CD14-positive monocyte (primary cell): ENCODE results near the gene C5orf58. TPM values are rescaled to one million over a fixed set of nuclear protein-coding genes. Genes with fewer than 3 reads are reported as not detected.

Experiments
- DNase-seq, 3 donors: peaks; one replicate each; pipeline ENCODE4 v3.0.0-alpha.2; 2011 to 2022
- H2AFZ ChIP-seq: 2 replicates; pipeline ENCODE4 v1.6.0; 2012; ENCODE audit warnings: mild to moderate bottlenecking, low read depth, low read length, inconsistent platforms; ENCODE audit not compliant: insufficient read depth, poor library complexity, severe bottlenecking
- H3K27ac ChIP-seq, 2 donors: 1 replicate in 1 of 2; 2 replicates in 1 of 2; pipeline ENCODE4 v1.5.1; 2012 to 2013; ENCODE audit warnings: low read length in 2 of 2, control low read depth in 1 of 2, inconsistent platforms in 1 of 2, low read depth in 1 of 2, mild to moderate bottlenecking in 1 of 2
- H3K27me3 ChIP-seq, 2 donors: one replicate each; pipeline versions ENCODE4 v1.6.0 to v1.6.1; 2011 to 2013; ENCODE audit warnings: low read length in 2 of 2; ENCODE audit not compliant: control insufficient read depth in 2 of 2, insufficient read depth in 2 of 2
- H3K36me3 ChIP-seq, 2 donors: replicated peaks in 1 of 2; 1 replicate in 1 of 2; 2 replicates in 1 of 2; pipeline versions ENCODE4 v1.5.1 to v1.6.1; 2012 to 2013; ENCODE audit warnings: low read length in 2 of 2, control low read depth in 1 of 2, inconsistent platforms in 1 of 2, mild to moderate bottlenecking in 1 of 2; ENCODE audit not compliant: insufficient read depth in 2 of 2, control insufficient read depth in 1 of 2
- H3K4me1 ChIP-seq, 2 donors: 1 replicate in 1 of 2; 2 replicates in 1 of 2; pipeline versions ENCODE4 v1.5.1 to v1.6.1; 2012 to 2013; ENCODE audit warnings: low read length in 2 of 2, control low read depth in 1 of 2, inconsistent platforms in 1 of 2, mild to moderate bottlenecking in 1 of 2, moderate library complexity in 1 of 2; ENCODE audit not compliant: insufficient read depth in 2 of 2, control insufficient read depth in 1 of 2
- H3K4me2 ChIP-seq: replicated peaks from 2 replicates; pipeline ENCODE3; 2012; ENCODE audit warnings: low read length, moderate library complexity, mild to moderate bottlenecking; ENCODE audit not compliant: poor library complexity, severe bottlenecking; ENCODE audit errors: extremely low read depth
- H3K4me3 ChIP-seq, 3 experiments: fragments of 200-600 bp in 1 of 3; sonication (generic) in 1 of 3; replicated peaks in 1 of 3; 1 replicate in 2 of 3; 2 replicates in 1 of 3; pipeline ENCODE4 v1.5.1; 2011 to 2013; ENCODE audit warnings: low read length in 3 of 3, mild to moderate bottlenecking in 3 of 3, control low read depth in 2 of 3, low read depth in 2 of 3, inconsistent platforms in 1 of 3, moderate library complexity in 1 of 3
- H3K79me2 ChIP-seq: 2 replicates; pipeline ENCODE4 v1.6.0; 2012; ENCODE audit warnings: mild to moderate bottlenecking, control low read depth, inconsistent platforms, low read length, moderate library complexity; ENCODE audit not compliant: insufficient read depth
- H3K9ac ChIP-seq: 2 replicates; pipeline ENCODE4 v1.6.0; 2017; ENCODE audit warnings: low read length, mild to moderate bottlenecking; ENCODE audit not compliant: insufficient read depth, poor library complexity, severe bottlenecking
- H3K9me3 ChIP-seq, 2 donors: replicated peaks in 1 of 2; 1 replicate in 1 of 2; 2 replicates in 1 of 2; pipeline versions ENCODE4 v1.5.1 to v1.6.1; 2012 to 2013; ENCODE audit warnings: low read length in 2 of 2, control low read depth in 1 of 2; ENCODE audit not compliant: control insufficient read depth in 1 of 2, insufficient read depth in 1 of 2
- H4K20me1 ChIP-seq: 2 replicates; pipeline ENCODE4 v1.6.0; 2012; ENCODE audit warnings: mild to moderate bottlenecking, low read length, control low read depth, moderate library complexity; ENCODE audit not compliant: insufficient read depth
- H3K27ac Mint-ChIP-seq, 7 donors: one replicate each; pipeline ENCODE4 v1.8.0; 2020; ENCODE audit warnings: mild to moderate bottlenecking in 7 of 7, mixed read lengths in 7 of 7, moderate library complexity in 6 of 7, inconsistent platforms in 2 of 7
- H3K27me3 Mint-ChIP-seq, 3 donors: one replicate each; pipeline ENCODE4 v1.8.0; 2021 to 2022; ENCODE audit warnings: low read depth in 3 of 3, mild to moderate bottlenecking in 3 of 3, mixed read lengths in 3 of 3, moderate library complexity in 3 of 3, inconsistent platforms in 1 of 3
- H3K36me3 Mint-ChIP-seq, 2 donors: one replicate each; pipeline ENCODE4 v1.8.0; 2020; ENCODE audit warnings: mixed read lengths in 2 of 2, inconsistent platforms in 1 of 2, mild to moderate bottlenecking in 1 of 2
- H3K4me1 Mint-ChIP-seq: one replicate; pipeline ENCODE4 v1.8.0; 2020; ENCODE audit warnings: mild to moderate bottlenecking, mixed read lengths
- H3K4me3 Mint-ChIP-seq, 2 donors: one replicate each; pipeline ENCODE4 v1.8.0; 2020; ENCODE audit warnings: mild to moderate bottlenecking in 2 of 2, mixed read lengths in 2 of 2, moderate library complexity in 1 of 2
- H3K9me3 Mint-ChIP-seq, 7 donors: one replicate each; pipeline ENCODE4 v1.8.0; 2020 to 2022; ENCODE audit warnings: mixed read lengths in 7 of 7, mild to moderate bottlenecking in 6 of 7, moderate library complexity in 6 of 7, inconsistent platforms in 2 of 7
- WGBS: methylation state at CpG from one replicate; pipeline ENCODE4 v1.1.5; 2013; ENCODE audit warnings: missing lambda C conversion rate; ENCODE audit not compliant: insufficient coverage; 5-methylcytosine and 5-hydroxymethylcytosine counted together
- intact Hi-C, 2 donors: fragments of 100-400 bp; cut with micrococcal nuclease; formaldehyde crosslinking; loops; one replicate each; pipeline versions ENCODE4 v1.15.0 to v1.15.1; 2023
- polyA plus RNA-seq, 3 donors: library from polyadenylated mRNA; depleted of rRNA in 1 of 3; unstranded in 2 of 3; stranded (reverse) in 1 of 3; fragments of 300-500 nt in 2 of 3; fragments of >200 nt in 1 of 3; fragmentation: Illumina TruSeq in 2 of 3; gene quantifications; 1 replicate in 2 of 3; 2 replicates in 1 of 3; pipeline ENCODE4 v1.2.3, GENCODE V29; 2012 to 2021
- TF ChIP-seq, protein P1 (sequence below): fragments of 200-600 bp; IDR thresholded peaks from one replicate; pipeline ENCODE4 v1.8.0; 2022; ENCODE audit warnings: antibody characterized with exemption, mild to moderate bottlenecking

C5orf58 gene
- polyA plus RNA-seq, 3 donors = 0.46 TPM; not detected in 2

DNA sequence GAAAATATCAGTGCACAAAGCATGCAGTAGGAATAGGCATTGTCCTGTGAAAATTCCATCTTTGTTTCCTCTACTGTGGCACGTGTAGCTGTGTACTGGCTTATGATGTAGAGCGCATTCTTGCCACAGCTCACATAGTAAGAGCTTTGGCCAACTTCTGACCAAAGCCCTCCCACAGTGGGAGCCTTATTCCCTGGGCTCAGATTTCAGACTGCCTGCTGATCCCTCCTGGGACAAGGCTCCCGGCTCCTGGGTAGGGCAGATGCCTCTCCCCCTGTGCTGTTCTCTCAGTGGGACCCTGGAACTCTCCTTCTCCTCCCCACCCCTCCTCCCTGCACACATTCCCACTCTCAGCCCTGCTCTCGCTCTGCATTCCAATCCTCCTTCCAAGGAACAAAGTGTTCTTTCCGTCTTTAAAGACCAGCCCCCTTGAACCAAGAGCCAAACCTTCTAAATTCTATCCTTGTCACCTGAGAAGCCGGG is 47.3 kb downstream of the C5orf58 start:
- Histone ChIP-seq H3K9me3 (no peaks in the 10 kb centered on the region), H3K27me3 (no peaks in the 10 kb centered on the region), H3K36me3 (peaks cover 57 to 71% of the 10 kb centered on the region in 2 donors), H2AFZ (no peak overlapping the region), H3K4me2 (peak overlapping the region; percentile 70), H4K20me1 (peaks cover 98% of the 10 kb centered on the region), H3K79me2 (peaks cover 91% of the 10 kb centered on the region), H3K4me1 (peaks cover 79 to 85% of the 10 kb centered on the region in 2 donors), H3K27ac (peak overlapping the region; percentile 91 to 92), H3K4me3 (peak overlapping the region in 1 of 3 experiments; percentile 58), H3K9ac (peak overlapping the region; percentile 41)
- intact Hi-C loops = no loop called here
- H3K36me3 Mint-ChIP-seq = peaks cover 74 to 89% of the 10 kb centered on the region in 2 donors
- no peaks in the 10 kb centered on the region for H3K9me3 Mint-ChIP-seq
- H3K4me1 Mint-ChIP-seq = peaks cover 90% of the 10 kb centered on the region
- peaks cover 0 to 2% (median 0%) of the 10 kb centered on the region in 3 donors for H3K27me3 Mint-ChIP-seq
- H3K27ac Mint-ChIP-seq = peak overlapping the region; percentile 93 to 99 (median 98)
- peak overlapping the region in 1 of 2 donors; percentile 48 for H3K4me3 Mint-ChIP-seq
- TF ChIP-seq, protein P1, sequence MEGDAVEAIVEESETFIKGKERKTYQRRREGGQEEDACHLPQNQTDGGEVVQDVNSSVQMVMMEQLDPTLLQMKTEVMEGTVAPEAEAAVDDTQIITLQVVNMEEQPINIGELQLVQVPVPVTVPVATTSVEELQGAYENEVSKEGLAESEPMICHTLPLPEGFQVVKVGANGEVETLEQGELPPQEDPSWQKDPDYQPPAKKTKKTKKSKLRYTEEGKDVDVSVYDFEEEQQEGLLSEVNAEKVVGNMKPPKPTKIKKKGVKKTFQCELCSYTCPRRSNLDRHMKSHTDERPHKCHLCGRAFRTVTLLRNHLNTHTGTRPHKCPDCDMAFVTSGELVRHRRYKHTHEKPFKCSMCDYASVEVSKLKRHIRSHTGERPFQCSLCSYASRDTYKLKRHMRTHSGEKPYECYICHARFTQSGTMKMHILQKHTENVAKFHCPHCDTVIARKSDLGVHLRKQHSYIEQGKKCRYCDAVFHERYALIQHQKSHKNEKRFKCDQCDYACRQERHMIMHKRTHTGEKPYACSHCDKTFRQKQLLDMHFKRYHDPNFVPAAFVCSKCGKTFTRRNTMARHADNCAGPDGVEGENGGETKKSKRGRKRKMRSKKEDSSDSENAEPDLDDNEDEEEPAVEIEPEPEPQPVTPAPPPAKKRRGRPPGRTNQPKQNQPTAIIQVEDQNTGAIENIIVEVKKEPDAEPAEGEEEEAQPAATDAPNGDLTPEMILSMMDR = no peak
- DNase-seq = no peak
- WGBS = 80% methylated on average over 5 of the region's 6 CpGs

DNA sequence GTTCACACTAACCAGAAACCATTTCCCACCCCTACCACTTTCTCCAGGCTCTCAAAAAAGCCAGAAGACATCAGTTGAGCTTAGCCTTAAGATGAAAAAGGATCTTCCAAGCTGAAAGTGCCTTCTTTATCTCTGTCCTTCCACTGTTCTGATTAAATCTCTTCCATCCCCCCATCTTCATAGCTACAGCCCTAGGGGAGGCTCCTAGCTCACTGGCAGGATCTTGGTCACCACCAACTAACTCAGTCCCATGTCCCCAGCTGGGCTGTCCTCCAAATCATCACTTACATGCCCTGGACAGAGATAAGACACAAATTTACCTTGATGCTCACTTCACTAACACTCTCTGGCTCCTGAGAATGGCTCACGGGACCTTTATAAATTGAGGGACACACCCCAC is 50.5 kb downstream of the C5orf58 start:
- peaks cover 69 to 79% of the 10 kb centered on the region in 2 donors for H3K36me3 ChIP-seq
- H3K27me3 Mint-ChIP-seq = peaks cover 0 to 2% (median 0%) of the 10 kb centered on the region in 3 donors
- peaks cover 80 to 91% of the 10 kb centered on the region in 2 donors for H3K36me3 Mint-ChIP-seq
- peak overlapping the region in 1 of 2 donors; percentile 64 for H3K27ac ChIP-seq
- H3K27ac Mint-ChIP-seq = peak overlapping the region in 5 of 7 donors; percentile 55 to 88 (median 79)
- intact Hi-C loops = no loop called here
- peaks cover 98% of the 10 kb centered on the region for H4K20me1 ChIP-seq
- H3K4me3 ChIP-seq = no peak overlapping the region
- H2AFZ ChIP-seq = no peak overlapping the region
- H3K9me3 ChIP-seq = no peaks in the 10 kb centered on the region
- TF ChIP-seq, protein P1 = no peak
- H3K4me3 Mint-ChIP-seq = no peak overlapping the region
- H3K4me1 Mint-ChIP-seq = peaks cover 90% of the 10 kb centered on the region
- no peaks in the 10 kb centered on the region for H3K27me3 ChIP-seq
- no peak for DNase-seq
- no peak overlapping the region for H3K4me2 ChIP-seq
- H3K9ac ChIP-seq = no peak overlapping the region
- H3K9me3 Mint-ChIP-seq = no peaks in the 10 kb centered on the region
- H3K4me1 ChIP-seq = peaks cover 69 to 84% of the 10 kb centered on the region in 2 donors
- H3K79me2 ChIP-seq = peaks cover 85% of the 10 kb centered on the region
- WGBS = 100% methylated on average over 1 of the region's 1 CpG
